A204.1 (cell line): ENCODE results near the gene LANCL2.

ENCODE experiments used
- FAIRE-seq: peaks from 2 replicates; lab custom pipeline; 2012; peaks lifted over from hg19 to GRCh38; lab: Jason Lieb, UNC

The LANCL2 gene

DNA sequence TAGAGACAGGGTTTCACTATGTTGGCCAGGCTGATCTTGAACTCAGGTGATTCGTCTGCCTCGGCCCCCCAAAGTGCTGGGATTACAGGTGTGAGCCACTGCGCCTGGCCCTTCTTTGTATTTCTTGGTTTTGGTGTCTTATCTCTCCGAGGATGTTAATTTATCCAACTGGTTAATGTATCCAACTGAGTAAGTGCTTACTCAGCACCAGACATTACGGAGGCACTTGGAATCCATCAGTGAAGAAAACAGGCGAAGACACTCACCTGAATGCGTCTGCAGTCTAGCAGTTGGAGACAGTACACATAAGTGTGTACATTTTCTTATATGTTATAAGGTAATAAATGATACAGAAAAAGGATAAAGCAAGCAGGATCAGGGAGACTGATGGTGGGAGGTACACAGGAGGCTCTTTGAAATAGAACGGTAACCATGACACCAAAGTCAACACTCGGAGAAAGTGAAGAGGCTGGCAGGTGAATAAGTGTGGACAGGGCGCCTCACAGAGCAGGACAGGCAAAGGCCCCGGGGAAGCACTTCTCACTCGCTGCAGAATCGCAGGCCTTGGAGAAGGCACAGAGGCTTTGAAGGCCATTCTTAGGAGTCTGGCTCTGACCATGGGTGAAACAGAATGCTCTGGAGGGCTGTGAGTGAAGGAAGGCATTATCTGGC is 73.1 kb downstream of the LANCL2 start:
- FAIRE-seq, result no peak

- no peak for FAIRE-seq
Observed at GRCh38 chr7:55438757-55439525, 73.8 kb downstream of the LANCL2 start.

GRCh38 chr7:55439627-55440026 is 74.5 kb downstream of the LANCL2 start:
- no peak for FAIRE-seq

DNA sequence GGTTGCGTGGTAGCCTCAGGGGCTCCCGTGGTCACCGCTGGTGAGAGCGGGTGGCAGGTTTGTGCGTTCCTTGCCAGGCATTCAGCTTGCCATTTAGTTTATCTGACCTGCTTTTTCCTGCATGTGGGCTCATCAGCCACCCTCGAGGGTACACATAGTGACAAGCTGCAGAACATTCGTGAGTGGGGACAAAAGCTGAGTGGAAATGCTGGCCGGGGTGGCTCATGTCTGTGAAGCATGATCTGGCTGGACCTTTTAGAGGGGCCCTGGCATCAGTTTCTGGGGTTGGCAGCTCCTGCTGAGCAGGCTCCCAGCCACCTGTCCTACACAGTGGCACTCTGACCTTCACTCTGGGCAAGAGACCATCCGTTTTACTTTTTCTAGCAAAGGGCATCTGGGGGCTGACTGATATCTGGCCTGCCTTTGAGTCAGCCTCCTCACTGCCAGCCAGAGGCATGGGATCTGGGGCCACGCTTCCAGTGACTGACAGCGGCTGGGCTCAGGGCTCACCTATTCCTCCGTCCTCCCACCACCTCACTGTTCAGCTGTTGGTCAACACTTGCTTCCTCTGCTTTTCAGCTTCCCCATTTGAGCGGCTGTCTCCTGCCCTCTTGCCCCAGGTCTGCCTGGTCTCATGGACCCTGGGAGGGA is 75.0 kb downstream of the LANCL2 start:
- FAIRE-seq, result no peak

DNA sequence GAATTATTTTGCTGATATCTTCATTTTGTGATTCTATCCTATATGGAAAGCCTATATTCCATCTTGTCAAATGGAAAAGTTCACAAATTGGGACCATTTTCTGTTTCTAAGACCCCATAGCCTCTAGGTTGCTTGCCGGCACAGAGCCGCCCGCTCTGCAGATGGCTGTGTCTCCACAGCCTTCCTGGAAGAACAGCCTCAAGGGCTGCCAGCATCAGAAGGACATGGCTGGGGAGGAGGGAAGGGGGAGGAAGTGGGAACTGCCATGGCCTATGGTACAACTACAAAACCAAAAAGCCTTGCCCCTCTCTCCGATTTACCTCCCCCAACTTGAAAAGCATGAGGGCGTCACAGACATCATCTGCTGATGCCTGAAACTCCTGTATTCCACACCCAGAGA is 75.9 kb downstream of the LANCL2 start:
- no peak for FAIRE-seq

DNA sequence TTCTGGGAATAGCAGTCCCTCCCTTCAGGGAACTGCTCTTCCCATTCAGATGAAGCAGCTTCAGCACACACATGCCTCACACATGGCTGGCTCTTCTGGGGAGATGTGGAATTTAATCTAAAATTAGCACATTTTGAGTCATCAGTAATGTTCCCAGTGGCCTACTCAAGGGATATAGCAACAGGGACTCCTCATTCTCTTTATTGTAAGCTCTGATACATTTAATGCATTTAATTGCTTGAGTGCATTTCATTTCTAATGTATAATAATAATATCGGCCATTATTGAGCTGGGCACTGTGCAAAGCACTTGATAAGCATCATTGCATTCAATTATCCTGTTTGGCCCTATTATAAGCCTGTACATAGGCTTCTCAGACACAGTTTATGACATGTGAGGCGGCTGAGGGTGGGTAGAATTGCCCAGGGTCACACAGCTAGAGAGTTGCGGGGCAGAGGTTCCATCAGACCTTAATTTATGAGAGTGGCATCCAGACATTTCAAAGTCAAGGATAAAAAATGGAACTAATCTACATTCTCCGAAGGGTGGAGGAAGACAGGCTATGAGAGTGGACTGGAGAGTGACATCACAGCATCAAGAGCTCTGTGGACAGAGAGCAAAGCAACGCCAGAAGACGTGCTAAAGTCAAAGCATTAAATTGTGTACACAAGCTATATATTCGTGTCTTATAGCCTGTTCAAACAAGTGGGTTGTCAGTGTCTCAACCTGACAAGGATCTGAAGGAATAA is 76.8 kb downstream of the LANCL2 start:
- FAIRE-seq, result no peak

- no peak for FAIRE-seq
Observed at GRCh38 chr7:55444786-55445185, 79.6 kb downstream of the LANCL2 start.

- no peak for FAIRE-seq
Observed at GRCh38 chr7:55448526-55448925, 83.4 kb downstream of the LANCL2 start.

- no peak for FAIRE-seq
Observed at GRCh38 chr7:55449205-55449991, 84.3 kb downstream of the LANCL2 start.

DNA sequence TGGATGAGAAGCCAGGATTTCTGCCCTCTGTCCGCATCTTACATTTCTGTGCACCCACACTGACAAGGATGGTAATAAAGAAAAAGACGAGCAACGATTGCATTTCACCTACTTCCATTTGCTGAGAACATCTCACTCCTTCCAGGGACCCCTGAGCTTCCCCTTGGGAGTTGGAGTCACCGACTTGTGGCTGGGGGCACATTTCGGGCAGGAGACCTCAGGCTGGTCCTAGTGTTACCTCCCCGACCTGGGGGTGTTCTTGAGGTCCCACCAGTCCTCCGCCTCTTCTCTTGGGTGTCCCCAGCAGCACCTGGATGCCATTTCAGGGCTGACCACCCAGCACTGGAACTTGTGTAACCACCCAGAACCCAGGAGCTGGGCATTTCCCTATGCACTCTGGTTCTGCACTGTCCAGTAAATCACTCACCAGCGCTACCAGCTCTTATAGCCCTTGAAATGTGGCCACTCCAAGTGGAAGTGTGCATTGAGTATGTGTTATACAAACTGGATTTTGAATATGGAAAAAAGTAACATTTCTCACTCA is 84.9 kb downstream of the LANCL2 start:
- no peak for FAIRE-seq

DNA sequence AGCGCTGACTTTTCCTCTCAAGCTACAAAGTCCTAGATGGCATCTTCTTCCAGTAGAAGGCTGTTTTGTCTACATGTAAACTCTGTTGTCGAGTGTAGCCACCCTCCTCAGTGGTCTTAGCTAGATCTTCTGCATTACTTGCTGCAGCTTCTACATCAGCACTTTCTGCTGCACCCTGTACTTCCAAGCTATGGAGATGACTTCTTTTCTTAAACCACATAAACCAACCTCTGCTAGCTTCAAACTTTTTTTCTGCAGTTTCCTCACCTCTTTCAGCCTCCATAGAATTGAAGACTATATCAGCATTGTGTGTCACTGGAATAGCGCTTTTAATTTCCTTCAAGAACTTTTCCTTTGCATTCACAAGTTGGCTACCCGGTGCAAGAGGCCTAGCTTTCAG is 87.8 kb downstream of the LANCL2 start:
- FAIRE-seq, result no peak

DNA sequence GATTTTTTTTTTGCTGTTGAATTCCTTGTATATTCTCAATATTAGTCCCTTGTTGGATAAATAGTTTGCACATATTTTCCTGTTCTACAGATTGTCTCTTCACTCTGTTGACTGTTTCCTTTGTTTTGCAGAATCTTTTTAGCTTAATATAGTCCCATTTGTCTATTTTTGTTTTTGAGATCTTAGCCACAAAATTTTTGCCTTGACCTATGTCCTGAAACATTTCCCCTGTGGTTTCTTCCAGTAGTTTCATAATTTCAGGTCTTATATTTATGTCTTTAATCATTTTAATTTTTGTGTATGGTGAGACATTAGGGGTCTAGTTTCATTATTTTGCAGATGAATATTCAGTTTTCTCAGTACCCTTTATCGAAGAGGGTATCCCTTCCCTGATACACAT is 92.7 kb downstream of the LANCL2 start:
- FAIRE-seq, result no peak

DNA sequence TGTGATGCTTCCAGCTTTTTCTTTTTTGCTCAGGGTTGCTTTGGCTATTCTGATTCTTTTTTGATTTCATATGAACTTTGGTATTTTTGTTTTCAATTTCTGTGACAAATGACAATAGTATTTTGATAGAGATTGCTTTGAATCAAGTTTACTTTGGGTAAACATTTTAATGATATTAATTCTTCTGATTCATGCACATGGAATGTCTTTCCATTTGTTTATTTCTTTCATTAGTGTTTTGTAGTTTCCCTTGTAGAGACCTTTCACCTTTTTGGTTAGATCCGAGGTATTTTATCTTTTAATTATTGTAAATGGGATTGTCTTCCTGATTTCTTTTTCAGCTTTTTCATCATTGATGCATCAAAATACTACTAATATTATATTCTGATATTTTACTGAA is 93.2 kb downstream of the LANCL2 start:
- no peak for FAIRE-seq

- no peak for FAIRE-seq
Observed at GRCh38 chr7:55463686-55464262, 98.6 kb downstream of the LANCL2 start.

- no peak for FAIRE-seq
Observed at GRCh38 chr7:55464422-55464821, 99.3 kb downstream of the LANCL2 start.

DNA sequence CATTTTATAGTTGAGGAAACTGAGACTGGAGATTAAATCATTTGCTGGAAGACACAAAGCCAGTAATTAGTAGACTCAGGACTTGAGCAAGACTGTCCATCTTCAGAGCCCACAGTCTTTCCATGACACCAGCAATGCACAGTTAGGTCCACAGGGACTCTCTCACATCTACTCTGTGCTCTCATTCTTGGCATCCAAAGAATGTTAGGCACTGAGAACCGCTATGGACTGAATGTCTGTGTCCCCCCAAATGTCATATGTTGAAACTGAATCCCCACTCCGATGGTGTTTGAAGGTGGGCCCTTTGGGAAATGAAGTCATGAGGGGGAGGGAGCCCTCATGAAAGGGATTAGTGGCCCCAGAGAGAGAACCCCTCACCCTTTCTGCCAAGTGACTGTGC is 100.6 kb downstream of the LANCL2 start:
- FAIRE-seq, result no peak

DNA sequence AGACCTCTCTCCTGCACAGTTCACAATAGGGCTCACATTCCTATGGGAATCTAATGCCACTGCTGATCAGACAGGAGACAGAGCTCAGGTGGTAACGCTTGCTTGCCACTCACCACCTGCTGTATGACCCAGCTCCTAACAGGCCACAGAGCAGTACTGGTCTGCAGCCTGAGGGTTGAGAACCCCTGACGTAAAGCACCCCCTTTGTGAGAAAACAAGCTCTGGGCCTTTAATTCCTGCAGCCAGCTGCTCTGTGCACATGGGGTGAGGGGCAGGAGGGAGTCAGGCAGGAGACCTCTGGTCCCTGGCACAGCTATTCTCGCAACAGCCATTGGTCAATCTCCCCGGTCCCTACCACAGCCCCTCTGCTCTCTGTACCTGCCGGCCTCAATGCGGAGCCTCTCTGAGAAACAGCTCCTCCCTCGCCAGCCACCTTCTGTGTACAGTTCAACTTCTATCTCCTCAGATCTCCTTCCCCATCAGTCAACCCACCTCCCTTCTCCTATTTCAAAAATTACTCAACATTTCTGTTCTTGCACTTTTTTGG is 102.0 kb downstream of the LANCL2 start:
- FAIRE-seq, result no peak

DNA sequence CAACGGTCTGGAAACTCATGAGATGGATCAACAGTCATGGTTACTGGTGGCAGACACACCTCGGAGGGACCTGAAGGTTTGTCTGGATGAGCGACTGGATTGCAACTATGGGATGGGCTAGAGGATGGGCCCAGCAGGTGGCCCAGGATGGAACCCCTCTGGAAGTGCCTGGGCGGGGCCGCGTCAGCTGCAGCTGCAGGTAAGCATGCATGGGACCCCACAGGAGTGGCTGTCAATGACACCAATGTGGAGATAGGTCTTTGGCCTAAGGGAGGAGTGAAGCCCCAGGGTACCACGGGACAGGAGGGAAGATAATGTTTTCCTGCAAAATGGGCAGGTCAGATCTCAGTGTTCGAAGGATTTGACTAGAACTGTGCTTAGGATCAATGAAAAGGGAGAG is 103.4 kb downstream of the LANCL2 start:
- FAIRE-seq, result no peak

DNA sequence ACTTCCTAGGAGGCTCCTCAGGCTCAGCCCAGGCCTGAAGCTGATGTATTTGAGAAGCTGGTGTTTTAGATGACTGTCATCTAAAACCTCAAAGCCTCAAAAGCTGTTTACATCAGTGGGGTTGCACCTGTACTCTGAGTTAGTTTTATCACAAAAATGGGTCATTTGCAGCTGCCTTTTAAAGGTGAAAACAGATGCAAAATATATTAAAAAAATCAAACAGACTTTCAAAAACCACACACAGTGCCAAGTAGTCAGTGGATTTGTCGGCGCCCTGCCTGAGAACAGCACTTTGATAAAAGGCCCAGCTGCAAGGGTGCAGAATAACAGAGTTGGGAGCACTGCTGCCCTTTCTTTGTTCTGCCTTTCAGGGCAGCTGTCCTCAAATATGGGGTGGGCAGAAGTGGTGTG is 104.1 kb downstream of the LANCL2 start:
- no peak for FAIRE-seq

GRCh38 chr7:55469721-55470120 is 104.6 kb downstream of the LANCL2 start:
- no peak for FAIRE-seq

GRCh38 chr7:55470261-55470660 is 105.1 kb downstream of the LANCL2 start:
- FAIRE-seq, result no peak
